ENCODE measurements around the gene OR6C2. TPM values are rescaled to one million over a fixed set of nuclear protein-coding genes. Genes with fewer than 3 reads are reported as not detected.
A peak's percentile ranks its signal among the peaks of the same experiment; 100 is the strongest.
"Not testable (repeated sequence)": the region's sequence is repeated elsewhere in the genome, so short reads cannot be mapped to it uniquely, and the experiment has no call there.

The OR6C2 gene
- not detected in 2 replicates for total RNA-seq

DNA sequence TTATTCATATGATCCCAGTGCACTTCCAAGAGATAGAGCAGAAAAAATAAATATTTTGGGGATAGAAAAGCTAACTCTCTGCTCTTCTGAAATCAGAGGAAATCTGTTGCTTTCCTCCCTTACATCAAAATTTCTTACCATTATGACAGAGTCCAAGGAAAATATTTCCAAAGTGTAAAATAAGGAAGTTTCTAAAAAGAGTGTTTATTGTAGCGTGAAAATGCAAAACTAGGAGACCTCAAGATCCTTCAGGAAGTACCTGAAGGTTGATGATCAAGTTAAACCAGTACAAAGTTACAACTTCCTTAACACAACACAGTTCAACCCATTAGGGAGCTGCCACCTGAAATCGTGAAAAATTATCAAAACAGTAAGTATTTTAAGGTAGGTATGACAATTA is at the start of gene OR6C2:
TSS of gene OR6C2 (plus strand) at position 301 of the 400 bp plus-strand sequence. CDS start 8,138 bp downstream, outside the sequence.
- no peak for DNase-seq (ENCODE audit: low read depth in 2 of 2)

DNA sequence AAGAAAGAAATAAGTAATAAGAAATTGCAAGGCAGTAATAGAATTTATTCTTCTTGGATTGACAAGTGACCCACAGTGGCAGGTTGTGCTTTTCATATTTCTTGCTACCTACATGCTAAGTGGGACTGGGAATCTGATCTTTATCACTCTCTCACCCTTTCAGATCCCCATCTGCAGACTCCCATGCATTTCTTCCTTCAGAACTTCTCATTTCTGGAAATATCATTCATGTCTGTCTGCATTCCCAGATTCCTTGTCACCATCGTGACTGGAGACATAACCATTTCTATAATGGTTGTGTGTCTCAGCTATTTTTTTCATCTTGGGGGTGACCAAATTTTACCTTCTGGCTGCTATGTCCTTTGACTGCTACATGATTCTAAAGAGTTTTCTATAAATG is 47.5 kb upstream of the OR6C2 start:
- DNase-seq (ENCODE audit: low read depth in 2 of 2), result no peak

DNA sequence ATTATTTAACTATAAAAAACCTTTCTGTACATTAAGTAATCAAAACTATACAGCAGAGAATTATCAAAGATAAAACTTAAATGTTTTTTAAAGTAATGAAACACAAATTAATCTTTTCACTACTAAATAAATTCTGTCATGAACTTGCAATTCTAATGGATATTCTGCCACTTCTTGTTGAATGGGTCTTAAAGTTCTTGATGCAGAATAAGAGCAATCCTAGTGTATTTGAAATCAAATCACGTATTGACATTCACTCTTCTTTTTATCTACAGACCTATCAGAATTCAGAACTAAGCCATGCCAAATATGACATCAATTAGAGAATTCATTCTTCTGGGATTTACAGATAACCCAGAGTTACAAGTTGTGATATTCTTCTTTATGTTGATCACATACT is 43.6 kb upstream of the OR6C2 start, which contains the start of gene OR6C65:
TSS of gene OR6C65 (plus strand) at position 301 of the 400 bp plus-strand sequence. CDS start at position 301, 0 bp downstream.
- DNase-seq (ENCODE audit: low read depth in 2 of 2), result no peak

DNA sequence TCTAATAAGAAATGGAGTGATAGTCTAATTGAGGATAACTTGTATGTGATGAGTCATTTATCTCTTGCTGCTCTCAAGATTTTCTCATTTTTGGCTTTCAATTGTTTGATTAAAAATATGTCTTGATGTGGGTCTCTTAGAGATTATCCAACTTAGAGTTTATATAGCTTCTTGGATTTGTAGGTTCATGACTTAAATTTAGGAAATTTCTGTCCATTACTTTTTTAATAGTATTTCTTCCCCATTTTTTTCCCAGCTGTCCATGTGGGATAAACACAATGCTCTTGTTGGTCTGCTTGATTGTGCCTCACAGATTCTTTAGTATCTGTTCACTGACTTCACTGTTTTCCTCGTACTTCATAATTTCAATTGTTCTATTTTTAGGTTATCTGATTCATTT is 36.0 kb upstream of the OR6C2 start:
- no peak for DNase-seq (ENCODE audit: low read depth in 2 of 2)

DNA sequence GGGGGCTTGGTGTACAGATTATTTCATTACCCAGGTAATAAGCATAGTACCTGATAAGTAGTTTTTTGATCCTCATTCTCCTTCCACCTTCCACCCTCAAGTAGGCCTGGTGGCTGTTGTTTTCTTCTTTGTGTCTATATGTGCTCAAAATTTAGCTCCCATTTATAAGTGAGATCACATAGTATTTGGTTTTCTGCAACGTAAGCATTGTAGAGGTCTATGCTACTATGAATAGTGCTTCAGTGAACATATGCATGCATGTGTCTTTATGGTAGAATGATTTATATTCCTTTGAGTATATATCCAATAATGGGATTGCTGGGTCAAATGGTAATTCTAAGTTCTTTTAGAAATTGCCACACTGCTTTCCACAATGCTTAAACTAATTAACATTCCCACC is 34.7 kb upstream of the OR6C2 start:
- DNase-seq (ENCODE audit: low read depth in 2 of 2), result not testable (repeated sequence)

DNA sequence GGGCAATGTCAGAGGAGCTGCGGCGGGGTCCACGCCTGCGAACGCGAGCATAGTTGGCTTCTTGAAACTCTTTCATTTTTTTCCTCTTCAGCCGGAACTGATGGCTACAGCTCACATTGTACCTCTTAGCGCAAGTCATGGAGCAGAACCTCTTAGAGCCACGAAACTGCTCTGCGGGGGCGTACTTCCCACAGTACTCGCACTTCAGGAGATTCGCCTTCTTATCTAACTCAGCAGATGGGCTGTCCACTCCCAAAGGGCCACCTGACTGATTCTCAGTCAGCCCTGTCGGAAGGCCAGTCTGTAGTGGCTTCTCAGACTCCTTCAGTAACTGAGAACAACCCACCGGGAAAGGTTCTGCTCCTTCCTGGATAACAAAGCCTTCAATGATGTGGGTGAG is 31.7 kb upstream of the OR6C2 start:
- DNase-seq (ENCODE audit: low read depth in 2 of 2), result not testable (repeated sequence)

DNA sequence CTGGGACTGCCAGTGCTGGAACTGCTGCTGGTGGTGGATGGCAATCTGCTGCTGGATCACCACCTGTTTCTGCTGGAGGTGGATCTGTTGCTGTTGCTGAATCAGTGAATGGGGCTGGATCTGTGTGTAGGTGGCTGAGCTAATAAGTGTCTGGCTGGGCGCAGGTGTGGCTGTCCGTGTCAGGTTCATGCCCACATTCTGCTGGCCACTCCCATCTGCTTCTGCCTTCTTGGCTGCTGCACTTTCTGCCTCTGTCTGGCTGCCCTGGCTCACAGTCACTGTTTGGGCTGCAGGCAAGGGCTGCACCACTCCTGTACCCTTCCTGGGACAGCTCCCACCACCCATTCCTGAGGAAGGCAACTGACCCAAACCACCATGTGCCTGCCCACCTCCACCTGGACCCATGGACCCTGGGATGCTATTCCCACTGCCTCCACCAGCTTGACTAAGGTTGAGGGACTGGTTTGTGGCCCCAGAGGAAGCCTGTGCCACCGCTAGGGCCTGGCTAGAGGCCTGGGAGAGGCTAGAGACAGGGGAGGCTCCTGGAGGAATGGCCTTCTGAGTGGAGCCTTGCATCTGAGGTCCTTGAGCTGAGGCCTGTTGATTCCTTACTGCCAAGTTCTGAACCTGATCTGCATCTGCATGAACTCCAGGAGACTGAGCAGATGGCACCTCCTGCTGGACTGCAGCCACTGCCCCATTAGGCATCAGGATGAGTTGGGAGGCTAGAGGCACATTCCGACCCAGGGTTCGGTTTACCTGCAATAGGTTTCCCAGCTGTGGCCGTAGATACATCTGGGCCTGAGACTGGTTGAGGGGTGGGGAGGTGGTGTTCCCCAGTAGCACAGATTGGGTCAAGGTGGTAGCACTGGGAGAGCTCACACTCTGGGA is 30.1 kb upstream of the OR6C2 start:
- DNase-seq (ENCODE audit: low read depth in 2 of 2), result not testable (repeated sequence)

DNA sequence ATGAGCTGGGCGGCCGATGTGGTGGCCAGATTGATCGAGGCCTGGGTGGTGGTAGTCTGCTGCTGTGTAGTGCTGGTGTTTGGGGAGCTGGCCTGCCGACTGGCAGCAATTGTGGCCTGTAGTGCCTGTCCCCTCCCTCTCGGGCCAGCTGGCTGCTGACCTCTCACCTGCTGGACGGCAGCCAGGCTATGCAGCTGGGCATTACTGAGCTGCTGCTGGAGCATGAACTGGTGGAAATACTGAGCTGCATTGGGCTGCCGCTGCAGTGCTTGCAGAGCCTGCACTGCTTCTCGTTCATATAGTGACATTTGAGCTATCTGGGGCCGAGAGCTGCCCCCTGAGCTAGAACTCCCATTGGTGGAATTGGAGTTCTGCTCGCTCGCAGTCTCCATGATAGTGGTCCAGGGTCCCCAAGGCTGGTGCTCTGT is 29.5 kb upstream of the OR6C2 start:
- peak; percentile 4 to 25 for DNase-seq (ENCODE audit: low read depth in 2 of 2)

DNA sequence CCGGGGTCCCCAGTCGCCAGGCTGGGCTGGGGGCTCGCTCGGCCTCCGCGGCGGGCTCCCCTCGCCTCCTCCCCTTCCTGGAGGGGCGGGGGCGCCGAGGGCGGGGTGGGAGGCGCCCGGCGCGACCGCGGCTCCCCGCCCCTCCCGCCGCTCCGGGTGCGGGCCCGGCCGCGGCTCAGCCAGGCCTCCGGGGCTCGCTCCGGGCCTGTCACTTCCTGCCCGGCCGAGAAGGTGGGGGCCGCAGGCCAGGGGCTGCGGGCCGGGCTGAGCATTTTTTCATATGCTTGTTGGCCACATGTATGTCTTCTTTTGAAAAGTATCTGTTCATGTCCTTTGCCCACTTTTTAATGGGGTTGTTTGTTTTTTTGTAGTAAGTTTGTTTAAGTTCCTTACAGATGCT is 29.0 kb upstream of the OR6C2 start:
- not testable (repeated sequence) for DNase-seq (ENCODE audit: low read depth in 2 of 2)

DNA sequence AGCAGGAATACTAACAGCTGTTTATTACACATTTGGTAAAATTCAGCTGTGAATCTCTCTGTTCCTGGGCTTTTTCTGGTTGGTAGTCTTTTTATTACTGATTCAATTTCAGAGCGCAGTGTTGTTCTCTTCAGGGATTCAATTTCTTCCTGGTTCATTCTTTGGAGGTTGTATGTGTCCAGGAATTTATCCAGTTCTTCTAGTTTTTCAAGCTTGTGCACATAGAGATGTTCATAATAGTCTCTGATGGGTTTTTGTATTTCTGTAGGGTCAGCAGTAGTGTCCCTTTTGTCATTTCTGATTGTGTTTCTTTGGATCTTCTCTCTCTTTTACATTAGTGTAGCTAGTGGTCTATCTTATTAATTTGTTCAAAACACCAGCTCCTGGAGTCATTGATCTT is 26.9 kb upstream of the OR6C2 start:
- no peak for DNase-seq (ENCODE audit: low read depth in 2 of 2)

DNA sequence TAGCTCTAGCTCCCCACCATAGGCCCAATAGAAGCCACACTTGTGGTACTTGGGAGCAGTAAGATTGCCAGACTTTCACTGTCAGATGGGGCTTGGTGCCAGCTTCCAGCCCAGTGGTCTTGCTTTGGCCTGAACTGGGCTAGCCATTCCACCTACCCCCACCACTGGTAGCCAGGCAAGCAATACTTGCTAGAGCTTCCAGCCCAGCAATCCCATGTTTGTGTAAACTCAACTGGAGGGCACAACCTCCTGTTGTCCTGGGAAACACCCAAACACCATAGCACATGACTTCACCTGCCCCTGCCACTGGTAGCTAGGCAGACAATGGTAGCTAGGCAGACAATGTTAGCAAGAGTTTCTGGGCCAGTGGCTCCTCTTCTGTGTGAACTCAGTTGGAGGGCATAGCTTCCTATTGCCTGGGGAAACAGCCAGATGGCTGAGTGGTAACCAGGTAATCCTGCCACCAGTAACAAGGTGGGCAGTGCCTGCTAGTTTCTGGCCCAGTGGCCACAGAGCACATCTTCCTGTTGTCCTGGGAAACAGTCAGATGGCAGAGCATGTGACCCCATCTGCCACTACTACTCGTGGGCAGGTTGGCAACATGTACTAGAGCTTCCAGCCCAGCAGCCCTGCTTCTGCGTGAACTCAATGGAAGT is 23.4 kb upstream of the OR6C2 start:
- DNase-seq (ENCODE audit: low read depth in 2 of 2), result no peak

DNA sequence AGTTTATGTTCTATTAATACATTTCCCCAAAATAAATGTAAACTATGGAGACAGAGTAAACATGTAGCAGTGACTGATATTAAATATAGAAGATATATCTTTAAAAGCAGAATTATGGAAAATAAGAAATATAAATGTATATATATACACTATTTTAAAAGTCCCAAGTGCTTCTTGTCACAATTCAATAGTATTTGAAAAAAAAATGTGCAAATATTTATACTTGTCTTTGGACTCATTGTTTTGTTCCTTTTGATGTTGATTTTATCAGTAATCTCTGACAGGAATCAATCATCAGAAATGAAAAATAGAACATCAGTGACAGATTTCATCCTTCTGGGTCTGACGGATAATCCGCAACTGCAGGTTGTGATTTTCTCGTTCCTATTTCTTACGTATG is 17.9 kb upstream of the OR6C2 start, which contains the start of gene OR6C76:
TSS of gene OR6C76 (plus strand) at position 301 of the 400 bp plus-strand sequence. CDS start at position 301, 0 bp downstream.
- no peak for DNase-seq (ENCODE audit: low read depth in 2 of 2)

DNA sequence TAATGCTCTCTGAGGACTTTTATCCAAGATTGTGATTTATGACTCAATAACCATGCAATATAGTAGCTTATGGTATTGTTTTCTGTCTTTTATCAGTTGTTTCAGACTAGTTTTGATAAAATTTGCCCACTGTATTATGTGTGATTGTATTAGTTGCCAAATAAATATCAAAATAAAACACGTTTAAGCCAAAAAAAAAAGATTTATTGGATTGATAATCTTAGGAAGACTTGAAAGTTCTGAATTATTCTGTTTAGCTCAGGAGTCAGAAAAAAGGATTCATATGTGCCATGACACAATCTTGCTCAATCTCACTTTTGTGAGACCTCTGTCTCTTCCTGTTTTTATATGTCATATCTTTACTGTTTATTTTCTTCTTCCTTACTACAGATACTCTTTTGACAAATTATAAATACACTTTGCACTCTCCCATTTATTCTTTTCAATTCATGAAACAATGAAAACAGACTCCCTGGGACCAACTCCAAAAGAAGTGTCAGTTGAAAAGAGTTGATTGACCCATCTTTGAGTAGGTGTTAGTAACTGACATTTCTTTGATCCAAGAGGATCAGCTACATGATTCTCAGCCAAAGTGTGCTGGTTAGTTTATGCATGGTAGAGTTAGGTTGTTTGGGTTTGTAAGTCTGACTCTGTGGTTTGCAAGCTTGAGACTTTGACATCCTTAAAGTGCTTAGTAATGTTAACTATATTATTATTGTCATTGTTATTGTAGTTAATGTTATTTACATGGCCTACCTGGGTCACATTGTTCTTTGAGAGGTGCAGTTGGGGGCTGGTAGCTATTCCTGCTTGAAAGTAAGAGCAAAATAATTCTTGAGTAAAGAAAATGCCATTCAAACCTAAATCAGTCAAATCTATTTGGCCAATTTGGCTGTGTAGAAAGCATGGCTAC is 15.3 kb upstream of the OR6C2 start:
- DNase-seq (ENCODE audit: low read depth in 2 of 2), result no peak

DNA sequence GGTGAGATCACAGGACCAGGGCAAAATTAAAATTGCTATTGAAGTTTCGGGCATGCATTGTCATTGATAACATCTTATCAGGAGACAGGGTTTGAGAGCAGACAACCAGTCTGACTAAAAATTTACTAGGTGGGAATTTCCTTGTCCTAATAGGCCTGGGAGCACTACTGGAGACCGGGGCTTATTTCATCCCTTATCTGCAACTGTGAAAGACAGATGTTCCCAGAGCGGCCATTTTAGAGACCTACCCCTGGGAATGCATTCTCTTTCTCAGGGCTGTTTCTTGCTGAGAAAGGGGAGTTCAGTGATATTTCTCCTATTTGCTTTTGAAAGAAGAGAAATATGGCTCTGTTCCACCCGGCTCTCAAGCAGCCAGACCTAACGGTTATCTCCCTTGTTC is 2.6 kb upstream of the OR6C2 start:
- not testable (repeated sequence) for DNase-seq (ENCODE audit: low read depth in 2 of 2)

DNA sequence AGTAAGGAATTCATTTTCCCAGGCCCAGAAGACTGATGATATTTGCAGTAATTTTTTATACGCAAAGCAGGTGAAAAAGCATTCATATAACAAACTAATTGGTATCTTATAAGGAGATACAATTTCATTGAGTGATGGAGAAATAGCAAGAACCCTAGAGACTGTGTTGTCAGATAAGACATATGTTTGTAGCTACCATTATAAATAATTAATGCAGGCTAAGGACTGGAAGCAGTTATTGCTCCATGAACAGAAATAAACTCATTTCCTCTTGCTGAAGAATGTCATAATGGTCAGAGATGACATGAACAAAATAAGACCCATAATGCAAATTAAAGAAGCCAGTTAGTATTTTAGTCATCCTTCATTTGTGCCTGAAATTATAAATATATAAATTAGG is 1.5 kb downstream of the OR6C2 start:
- no peak for DNase-seq (ENCODE audit: low read depth in 2 of 2)

DNA sequence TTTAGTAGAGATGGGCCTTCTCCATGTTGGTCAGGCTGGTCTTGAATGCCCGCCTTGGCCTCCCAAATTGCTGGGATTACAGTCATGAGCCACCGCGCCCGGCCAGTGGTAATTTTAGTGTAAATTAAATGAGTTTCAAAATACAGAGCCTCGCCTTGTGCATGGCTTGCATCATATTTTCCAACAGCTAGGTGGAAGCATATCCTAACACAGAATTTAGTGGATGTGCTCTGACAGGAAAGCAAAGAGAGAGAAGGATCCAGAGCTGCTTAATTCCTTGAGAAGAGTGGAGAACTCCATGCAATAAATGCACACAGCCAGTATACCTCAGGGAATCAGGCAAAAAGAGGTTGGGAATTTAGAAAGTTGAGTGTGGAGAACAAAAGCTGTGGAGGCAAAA is 2.5 kb downstream of the OR6C2 start:
- DNase-seq (ENCODE audit: low read depth in 2 of 2), result no peak

DNA sequence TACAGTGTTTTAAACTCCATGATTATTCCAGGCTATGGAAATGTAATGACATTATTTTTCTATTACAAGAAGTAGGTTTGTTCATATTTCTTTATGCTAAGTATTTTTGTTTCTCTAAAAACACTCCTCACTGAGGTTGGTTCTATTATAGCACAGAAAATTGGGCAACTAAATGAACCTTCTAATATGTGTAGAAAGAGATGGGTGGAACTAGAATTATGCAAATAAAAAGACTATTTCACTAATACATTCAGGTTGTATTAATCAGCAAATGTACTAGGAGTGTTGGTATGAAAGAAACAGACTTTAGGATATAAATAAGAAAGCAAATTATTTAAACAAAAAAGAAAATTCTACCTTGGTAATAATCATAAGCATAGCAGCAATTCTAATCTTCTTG is 4.9 kb downstream of the OR6C2 start:
- no peak for DNase-seq (ENCODE audit: low read depth in 2 of 2)

DNA sequence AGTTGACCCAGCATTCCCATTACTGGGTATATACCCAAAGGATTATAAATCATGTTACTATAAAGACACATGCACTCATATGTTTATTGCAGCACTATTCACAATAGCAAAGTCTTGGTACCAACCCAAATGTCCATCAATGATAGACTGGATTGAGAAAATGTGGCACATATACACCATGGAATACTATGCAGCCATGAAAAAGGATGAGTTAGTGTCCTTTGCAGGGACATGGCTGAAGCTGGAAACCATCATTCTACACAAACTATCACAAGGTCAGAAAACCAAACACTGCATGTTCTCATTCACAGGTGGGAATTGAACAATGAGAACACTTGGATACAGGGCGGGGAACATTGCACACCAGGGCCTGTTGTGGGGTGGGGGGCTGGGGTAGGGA is 21.1 kb downstream of the OR6C2 start:
- not testable (repeated sequence) for DNase-seq (ENCODE audit: low read depth in 2 of 2)

DNA sequence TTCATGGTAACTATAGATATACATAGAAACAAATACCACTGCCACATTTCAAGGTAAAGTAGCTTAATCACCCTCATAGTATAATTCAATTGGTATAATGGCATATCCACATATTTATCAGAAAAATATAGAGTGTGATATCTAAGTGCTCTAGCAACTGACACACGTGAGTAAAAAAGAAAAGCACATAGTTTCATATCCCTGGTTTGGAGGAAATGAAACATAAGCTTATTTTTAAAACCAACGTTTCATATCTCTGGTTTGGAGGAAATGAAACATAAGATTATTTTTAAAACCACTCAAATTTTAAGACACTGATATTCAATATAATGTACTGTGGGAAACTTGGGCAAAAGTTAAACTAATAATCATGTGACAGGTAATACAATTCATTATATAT is 24.0 kb downstream of the OR6C2 start:
- DNase-seq (ENCODE audit: low read depth in 2 of 2), result no peak

DNA sequence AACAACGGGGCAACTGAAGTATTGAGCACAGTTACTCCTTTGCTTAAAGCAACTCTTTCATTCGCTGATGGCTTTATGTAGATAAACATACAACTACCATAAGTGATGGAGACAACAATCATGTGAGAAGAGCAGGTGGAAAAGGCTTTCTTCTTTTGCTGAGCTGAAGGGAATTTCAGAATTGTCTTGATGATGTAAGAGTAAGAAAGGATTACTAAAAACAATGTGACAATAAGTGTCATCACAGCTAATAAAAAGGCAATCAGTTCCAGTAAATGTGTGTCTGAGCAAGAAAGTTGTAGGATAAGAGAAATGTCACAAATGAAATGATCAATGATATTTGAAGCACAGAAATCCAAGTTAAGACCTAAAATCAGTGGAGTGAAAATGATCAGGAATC is 25.4 kb downstream of the OR6C2 start:
- DNase-seq (ENCODE audit: low read depth in 2 of 2), result no peak

DNA sequence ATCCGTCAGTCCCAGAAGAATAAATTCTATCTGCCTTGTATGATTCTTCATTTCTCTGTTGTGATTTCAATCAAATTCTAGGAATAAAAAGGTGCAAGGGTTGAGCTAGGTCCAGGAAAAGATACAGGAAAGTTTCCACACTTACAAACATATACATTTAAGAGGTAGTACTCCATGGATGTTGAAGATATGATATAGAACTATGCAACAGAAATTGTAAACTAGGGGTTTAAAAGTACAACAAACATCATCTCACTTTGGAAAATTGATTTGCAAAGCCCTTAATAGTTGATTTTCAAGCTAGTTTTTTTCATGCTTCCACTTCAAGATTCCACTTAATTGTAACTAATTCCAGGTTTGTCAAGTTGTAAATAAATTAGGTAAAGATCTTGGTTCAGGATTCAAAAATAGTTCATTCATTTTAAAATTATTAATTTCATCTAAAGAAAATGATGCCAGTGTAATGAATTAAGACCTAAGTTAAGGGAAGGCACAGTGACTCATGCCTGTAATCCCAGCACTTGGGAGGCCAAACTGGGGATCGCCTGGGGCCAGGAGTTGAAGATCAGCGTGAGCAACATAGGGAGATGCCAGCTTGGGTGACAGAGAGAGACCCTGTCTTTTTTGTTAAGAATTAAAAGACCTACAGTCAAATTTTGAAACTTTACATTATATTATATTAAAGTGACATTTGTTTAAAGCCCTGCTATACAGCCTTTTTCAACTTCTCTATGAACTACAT is 26.4 kb downstream of the OR6C2 start, which contains the start of gene OR6C70:
TSS of gene OR6C70 (minus strand) at position 51 of the 742 bp plus-strand sequence. CDS start at position 51, 0 bp downstream.
- DNase-seq (ENCODE audit: low read depth in 2 of 2), result no peak
